Measurements from ENCODE around the gene RIN1. TPM values are rescaled to one million over a fixed set of nuclear protein-coding genes. Genes with fewer than 3 reads are reported as not detected.
"Not testable (repeated sequence)": the region's sequence is repeated elsewhere in the genome, so short reads cannot be mapped to it uniquely, and the experiment has no call there.

The RIN1 gene
- total and polyA plus RNA-seq, 4 experiments from 2014 or later, result 2.1 to 10.1 (median 5.4) TPM

DNA sequence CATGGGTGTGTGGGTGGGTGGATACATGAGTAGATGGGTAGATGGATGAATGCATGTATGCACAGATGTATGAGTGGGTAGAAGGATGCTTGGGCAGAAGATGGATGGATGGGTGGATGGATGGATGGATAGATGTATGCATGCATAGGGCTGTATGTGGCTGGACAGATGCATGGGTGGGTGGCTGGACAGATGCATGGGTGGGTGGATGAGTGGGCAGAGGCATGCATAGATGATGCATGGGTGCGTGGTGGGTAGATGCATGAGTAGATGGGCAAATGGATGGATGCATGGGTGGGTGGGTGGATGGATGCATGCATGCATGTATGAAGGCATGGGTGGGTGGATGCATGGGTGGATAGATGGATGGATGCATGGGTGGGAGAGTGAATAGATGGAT, 12.6 kb downstream of the RIN1 start:
- H3K27ac Mint-ChIP-seq, result no peak overlapping the region

DNA sequence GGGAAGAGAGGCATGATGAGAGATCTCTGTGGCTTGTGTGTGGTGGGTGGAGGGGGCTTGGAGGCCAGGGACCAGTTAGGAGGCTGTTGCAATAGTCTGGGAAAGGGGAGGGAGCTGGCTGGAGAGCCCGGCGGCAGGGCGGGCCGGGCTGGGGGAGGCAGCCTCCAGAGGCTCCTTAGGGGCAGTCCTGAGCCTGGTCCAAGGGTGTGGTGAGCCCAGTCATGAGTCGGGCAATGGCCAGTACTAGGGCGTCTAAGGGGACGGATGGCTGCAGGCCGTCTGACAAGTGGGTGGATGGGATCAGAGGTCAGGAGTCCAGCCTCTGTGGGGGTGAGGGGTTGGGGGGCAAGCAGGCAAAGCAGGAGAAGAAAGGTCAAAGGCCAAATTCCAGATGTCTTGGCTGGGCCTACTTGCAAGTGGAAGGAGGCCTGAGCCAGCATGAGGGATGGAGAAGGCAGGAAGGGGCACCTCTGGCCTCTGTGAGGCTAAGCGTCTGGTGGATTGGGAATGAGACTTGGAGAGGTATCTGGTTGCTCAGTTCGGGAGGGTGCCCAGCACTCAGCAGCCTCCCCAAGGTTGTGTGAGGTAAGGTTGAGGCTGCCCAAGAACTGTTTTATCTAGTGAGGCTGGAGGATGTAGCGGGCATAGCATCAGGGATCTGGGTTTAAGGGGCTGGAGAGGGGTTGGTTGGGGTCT, 13.4 kb downstream of the RIN1 start:
- ChIA-PET CTCF (ENCODE audit: partially characterized antibody) (interaction anchor here (1.7 kb wide), 1 partner anchor 11 kb away, joined by 16 read pairs; no protein-coding TSS in a partner anchor), POLR2A (ENCODE audit: partially characterized antibody) (interaction anchor here (1.5 kb wide), 1 partner anchor 10 kb away, joined by 4 read pairs; no protein-coding TSS in a partner anchor)
- no peak for DNase-seq
- Mint-ChIP-seq H3K4me3 (no peak overlapping the region), H3K9me3 (peaks cover 0 to 9% (median 3%) of the 10 kb centered on the region in 8 donors), H3K4me1 (peaks cover 18 to 39% (median 27%) of the 10 kb centered on the region in 4 donors), H3K27ac (peak overlapping the region in 1 of 7 donors; percentile 4), H3K27me3 (no peaks in the 10 kb centered on the region), H3K36me3 (no peaks in the 10 kb centered on the region)
- Histone ChIP-seq H3K9me3 (ENCODE audit: control insufficient read depth in 1 of 2, low read length in 2 of 2) (no peaks in the 10 kb centered on the region), H3K27me3 (ENCODE audit: insufficient read depth, low read length) (no peaks in the 10 kb centered on the region), H3K27ac (ENCODE audit: low read depth, low read length) (no peak overlapping the region), H3K4me1 (ENCODE audit: insufficient read depth, low read length) (peaks cover 35% of the 10 kb centered on the region), H3K4me3 (ENCODE audit: low read length in 2 of 2) (no peak overlapping the region), H3K36me3 (ENCODE audit: insufficient read depth, low read length) (no peaks in the 10 kb centered on the region)
- intact Hi-C loops (cut with micrococcal nuclease), result no loop called here

More for the DNA sequence above, 12.6 kb downstream of the RIN1 start:
- Mint-ChIP-seq H3K9me3 (peaks cover 0 to 9% (median 3%) of the 10 kb centered on the region in 8 donors), H3K36me3 (no peaks in the 10 kb centered on the region), H3K27me3 (no peaks in the 10 kb centered on the region), H3K4me3 (no peak overlapping the region), H3K4me1 (peaks cover 20 to 39% (median 29%) of the 10 kb centered on the region in 4 donors)
- Histone ChIP-seq H3K4me1 (ENCODE audit: insufficient read depth, low read length) (peaks cover 35% of the 10 kb centered on the region), H3K27ac (ENCODE audit: low read depth, low read length) (no peak overlapping the region), H3K27me3 (ENCODE audit: insufficient read depth, low read length) (no peaks in the 10 kb centered on the region), H3K9me3 (ENCODE audit: control insufficient read depth in 1 of 2, low read length in 2 of 2) (no peaks in the 10 kb centered on the region), H3K36me3 (ENCODE audit: insufficient read depth, low read length) (no peaks in the 10 kb centered on the region), H3K4me3 (ENCODE audit: low read length in 2 of 2) (no peak overlapping the region)
- no peak for DNase-seq
- intact Hi-C loops (cut with micrococcal nuclease), result no loop called here
- CTCF ChIA-PET (ENCODE audit: partially characterized antibody), result interaction anchor here (1.2 kb wide), 1 partner anchor 11 kb away, joined by 4 read pairs; no protein-coding TSS in a partner anchor
- POLR2A ChIA-PET (ENCODE audit: partially characterized antibody), result no interaction called here

DNA sequence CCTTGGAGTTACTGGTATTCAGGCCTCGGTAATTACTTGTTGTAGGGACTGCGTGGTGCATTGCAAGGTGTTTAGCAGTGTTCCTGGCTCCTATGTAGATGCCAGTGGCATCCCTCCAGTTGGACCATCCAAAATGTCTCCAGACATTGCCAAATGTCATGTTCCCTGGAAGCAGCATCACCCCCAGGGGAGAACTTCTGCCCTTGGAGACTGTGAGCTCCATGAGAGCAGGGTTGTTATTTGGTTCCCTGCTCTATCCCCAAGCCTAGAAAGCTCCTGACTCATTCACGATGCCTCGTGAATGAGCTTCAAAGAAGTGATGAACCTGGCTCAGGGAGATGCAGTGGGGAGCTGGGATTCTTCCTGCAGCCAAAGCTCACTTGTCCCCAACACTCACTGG, 14.6 kb downstream of the RIN1 start:
- H3K4me1 ChIP-seq (ENCODE audit: insufficient read depth, low read length), result peaks cover 28% of the 10 kb centered on the region
- no peak overlapping the region for H3K27ac Mint-ChIP-seq
- CTCF ChIA-PET (ENCODE audit: partially characterized antibody), result interaction anchor here (1.7 kb wide), 1 partner anchor 9 kb away, joined by 16 read pairs; no protein-coding TSS in a partner anchor

DNA sequence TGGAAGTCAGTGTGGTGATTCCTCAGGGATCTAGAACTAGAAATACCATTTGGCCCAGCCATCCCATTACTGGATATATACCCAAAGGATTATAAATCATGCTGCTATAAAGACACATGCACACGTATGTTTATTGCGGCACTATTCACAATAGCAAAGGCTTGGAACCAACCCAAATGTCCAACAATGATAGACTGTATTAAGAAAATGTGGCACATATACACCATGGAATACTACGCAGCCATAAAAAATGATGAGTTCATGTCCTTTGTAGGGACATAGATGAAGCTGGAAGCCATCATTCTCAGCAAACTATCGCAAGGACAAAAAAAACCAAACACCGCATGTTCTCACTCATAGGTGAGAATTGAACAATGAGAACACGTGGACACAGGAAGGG, 15.5 kb downstream of the RIN1 start:
- H3K27ac ChIP-seq (ENCODE audit: low read depth, low read length); H3K9me3 Mint-ChIP-seq; intact Hi-C loops (cut with micrococcal nuclease); DNase-seq; H3K4me3 ChIP-seq (ENCODE audit: low read length in 2 of 2); H3K27me3 Mint-ChIP-seq; H3K36me3 Mint-ChIP-seq; H3K36me3 ChIP-seq (ENCODE audit: insufficient read depth, low read length); H3K27ac Mint-ChIP-seq; H3K27me3 ChIP-seq (ENCODE audit: insufficient read depth, low read length); POLR2A ChIA-PET (ENCODE audit: partially characterized antibody); CTCF ChIA-PET (ENCODE audit: partially characterized antibody); H3K4me3 Mint-ChIP-seq; H3K9me3 ChIP-seq (ENCODE audit: control insufficient read depth in 1 of 2, low read length in 2 of 2): not testable (repeated sequence)
- peaks cover 22% of the 10 kb centered on the region for H3K4me1 ChIP-seq (ENCODE audit: insufficient read depth, low read length)
- H3K4me1 Mint-ChIP-seq, result peaks cover 13 to 30% (median 22%) of the 10 kb centered on the region in 4 donors

More for the DNA sequence above, 14.6 kb downstream of the RIN1 start:
- POLR2A ChIA-PET (ENCODE audit: partially characterized antibody), result interaction anchor here (1.5 kb wide), 1 partner anchor 9 kb away, joined by 4 read pairs; no protein-coding TSS in a partner anchor
- Histone ChIP-seq H3K27me3 (ENCODE audit: insufficient read depth, low read length) (no peaks in the 10 kb centered on the region), H3K27ac (ENCODE audit: low read depth, low read length) (no peak overlapping the region), H3K36me3 (ENCODE audit: insufficient read depth, low read length) (no peaks in the 10 kb centered on the region), H3K9me3 (ENCODE audit: control insufficient read depth in 1 of 2, low read length in 2 of 2) (no peaks in the 10 kb centered on the region), H3K4me3 (ENCODE audit: low read length in 2 of 2) (no peak overlapping the region)
- intact Hi-C loops (cut with micrococcal nuclease), result no loop called here
- Mint-ChIP-seq H3K27me3 (peaks cover 0 to 2% of the 10 kb centered on the region in 2 donors), H3K36me3 (no peaks in the 10 kb centered on the region), H3K4me1 (peaks cover 16 to 34% (median 26%) of the 10 kb centered on the region in 4 donors), H3K4me3 (no peak overlapping the region), H3K9me3 (peaks cover 0 to 9% (median 3%) of the 10 kb centered on the region in 8 donors)
- no peak for DNase-seq

DNA sequence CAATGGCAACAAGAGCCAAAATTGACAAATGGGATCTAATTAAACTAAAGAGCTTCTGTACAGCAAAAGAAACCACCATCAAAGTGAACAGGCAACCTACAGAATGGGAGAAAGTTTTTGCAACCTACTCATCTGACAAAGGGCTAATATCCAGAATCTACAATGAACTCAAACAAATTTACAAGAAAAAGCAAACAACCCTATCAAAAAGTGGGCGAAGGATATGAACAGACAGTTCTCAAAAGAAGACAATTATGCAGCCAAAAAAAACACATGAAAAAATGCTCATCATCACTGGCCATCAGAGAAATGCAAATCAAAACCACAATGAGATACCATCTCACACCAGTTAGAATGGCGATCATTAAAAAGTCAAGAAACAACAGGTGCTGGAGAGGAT, 15.9 kb downstream of the RIN1 start:
- CTCF ChIA-PET (ENCODE audit: partially characterized antibody), result not testable (repeated sequence)

DNA sequence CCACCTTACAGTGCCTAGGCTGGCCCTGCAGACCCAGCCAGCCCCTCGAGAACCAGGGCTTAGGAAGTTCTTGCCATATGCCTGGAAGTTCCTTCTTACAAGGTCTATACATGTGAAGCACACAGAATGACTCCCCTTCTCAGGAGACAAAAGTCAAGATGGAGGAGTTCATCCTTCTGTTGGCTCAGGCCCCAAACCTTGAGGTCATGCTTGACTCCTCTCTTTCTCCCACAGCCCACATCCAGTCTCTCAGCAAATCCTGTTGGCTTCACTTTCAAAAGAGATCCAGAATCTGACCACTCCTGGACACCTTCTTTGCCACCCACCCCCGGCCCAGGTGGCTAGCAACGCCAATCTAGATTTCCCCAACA, 17.6 kb downstream of the RIN1 start:
- H3K4me3 ChIP-seq (ENCODE audit: low read length in 2 of 2), result no peak overlapping the region

More for the DNA sequence above, 15.9 kb downstream of the RIN1 start:
- H3K9me3 Mint-ChIP-seq; H3K27ac Mint-ChIP-seq; H3K9me3 ChIP-seq (ENCODE audit: control insufficient read depth in 1 of 2, low read length in 2 of 2); H3K27me3 Mint-ChIP-seq; H3K36me3 ChIP-seq (ENCODE audit: insufficient read depth, low read length); H3K27ac ChIP-seq (ENCODE audit: low read depth, low read length); DNase-seq; H3K27me3 ChIP-seq (ENCODE audit: insufficient read depth, low read length); intact Hi-C loops (cut with micrococcal nuclease); H3K4me3 ChIP-seq (ENCODE audit: low read length in 2 of 2); H3K4me3 Mint-ChIP-seq; POLR2A ChIA-PET (ENCODE audit: partially characterized antibody); H3K36me3 Mint-ChIP-seq: not testable (repeated sequence)
- H3K4me1 Mint-ChIP-seq, result peaks cover 13 to 30% (median 21%) of the 10 kb centered on the region in 4 donors
- peaks cover 21% of the 10 kb centered on the region for H3K4me1 ChIP-seq (ENCODE audit: insufficient read depth, low read length)

More for the DNA sequence above, 17.6 kb downstream of the RIN1 start:
- H3K9me3 Mint-ChIP-seq, result peaks cover 0 to 9% (median 3%) of the 10 kb centered on the region in 8 donors
- H3K27ac Mint-ChIP-seq, result peak overlapping the region in 6 of 7 donors; percentile 48 to 94 (median 78)
- H3K4me1 ChIP-seq (ENCODE audit: insufficient read depth, low read length), result peaks cover 28% of the 10 kb centered on the region
- peak overlapping the region; percentile 10 for H3K27ac ChIP-seq (ENCODE audit: low read depth, low read length)
- H3K27me3 ChIP-seq (ENCODE audit: insufficient read depth, low read length), result no peaks in the 10 kb centered on the region
- H3K36me3 Mint-ChIP-seq, result no peaks in the 10 kb centered on the region
- DNase-seq, result no peak
- H3K36me3 ChIP-seq (ENCODE audit: insufficient read depth, low read length), result no peaks in the 10 kb centered on the region
- H3K27me3 Mint-ChIP-seq, result peaks cover 2% of the 10 kb centered on the region in 2 donors
- ChIA-PET POLR2A (ENCODE audit: partially characterized antibody) (interaction anchor here (1.8 kb wide), 1 partner anchor 8 kb away, joined by 9 read pairs; no protein-coding TSS in a partner anchor), CTCF (ENCODE audit: partially characterized antibody) (no interaction called here)
- peak overlapping the region in 3 of 8 donors; percentile 32 to 44 (median 43) for H3K4me3 Mint-ChIP-seq
- no peaks in the 10 kb centered on the region for H3K9me3 ChIP-seq (ENCODE audit: control insufficient read depth in 1 of 2, low read length in 2 of 2)
- H3K4me1 Mint-ChIP-seq, result peaks cover 13 to 38% (median 23%) of the 10 kb centered on the region in 4 donors
- intact Hi-C loops (cut with micrococcal nuclease), result no loop called here

Measured in CD4-positive, alpha-beta memory T cell (primary cell).